ENCODE results near the gene EIF2D. TPM values are rescaled to one million over a fixed set of nuclear protein-coding genes. Genes with fewer than 3 reads are reported as not detected.
A peak's percentile ranks its signal among the peaks of the same experiment; 100 is the strongest.

EIF2D gene
- total and polyA plus RNA-seq, 7 donors = 27.0 to 59.6 (median 43.3) TPM

DNA sequence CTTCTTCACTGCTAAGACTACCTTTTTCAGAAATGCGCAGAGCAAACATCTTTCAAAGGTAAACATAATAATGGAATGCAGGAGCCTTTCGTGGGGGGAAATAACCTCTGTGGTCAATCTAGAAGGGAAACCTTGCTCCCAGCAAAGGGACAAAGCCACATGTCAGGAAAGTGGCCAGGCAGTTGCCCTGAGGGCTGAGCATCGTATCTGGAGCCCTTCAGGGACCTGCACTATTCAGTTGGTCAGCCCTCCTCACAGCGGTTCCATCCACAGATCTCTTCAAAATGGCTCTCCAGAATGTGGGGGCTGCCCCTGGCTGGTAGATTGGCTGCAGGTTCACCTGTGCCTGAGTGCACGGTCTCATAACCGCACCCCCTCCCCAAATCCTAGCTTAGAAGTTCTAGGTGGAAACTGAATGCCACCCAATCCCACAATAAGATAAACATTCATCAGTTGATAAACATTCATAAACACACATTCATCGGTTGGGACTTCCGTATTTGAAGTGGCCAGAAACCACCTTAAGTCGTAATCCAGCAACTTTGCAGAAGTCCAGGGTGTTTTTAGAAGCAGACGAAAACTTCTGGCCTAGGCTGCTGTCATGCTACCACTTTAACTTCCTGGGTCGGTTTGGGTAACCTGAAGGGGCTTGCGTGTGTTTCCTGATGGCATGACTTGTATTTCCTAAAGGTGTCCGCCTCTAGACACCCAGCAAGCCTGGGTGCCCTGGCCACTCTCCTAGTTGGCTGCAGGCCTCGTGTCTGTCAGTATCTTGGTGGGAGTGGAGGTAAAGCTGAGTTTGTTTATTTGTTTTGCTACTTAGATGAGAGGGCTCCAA lies 54.4 kb downstream of the EIF2D start:
- Histone ChIP-seq H3K9me3 (no peaks in the 10 kb centered on the region), H3K4me1 (peaks cover 0 to 47% (median 32%) of the 10 kb centered on the region in 4 donors), H3K36me3 (no peaks in the 10 kb centered on the region), H3K27me3 (no peaks in the 10 kb centered on the region), H3K4me3 (peak overlapping the region; percentile 28 to 65 (median 55)), H3K27ac (peak overlapping the region; percentile 56 to 78 (median 68))
- no peak for DNase-seq
- intact Hi-C loops (cut with DNase I) = no loop called here
- WGBS, 2 donors = 27 to 28% methylated on average over 14 of the region's 14 CpGs
- TF ChIP-seq POLR2A (IDR thresholded peaks at IDR 0.05) = no peak
- TF ChIP-seq EP300 (IDR thresholded peaks at IDR 0.05) = no peak
- TF ChIP-seq POLR2AphosphoS5 (IDR thresholded peaks at IDR 0.05) = no peak
- TF ChIP-seq, protein P1, sequence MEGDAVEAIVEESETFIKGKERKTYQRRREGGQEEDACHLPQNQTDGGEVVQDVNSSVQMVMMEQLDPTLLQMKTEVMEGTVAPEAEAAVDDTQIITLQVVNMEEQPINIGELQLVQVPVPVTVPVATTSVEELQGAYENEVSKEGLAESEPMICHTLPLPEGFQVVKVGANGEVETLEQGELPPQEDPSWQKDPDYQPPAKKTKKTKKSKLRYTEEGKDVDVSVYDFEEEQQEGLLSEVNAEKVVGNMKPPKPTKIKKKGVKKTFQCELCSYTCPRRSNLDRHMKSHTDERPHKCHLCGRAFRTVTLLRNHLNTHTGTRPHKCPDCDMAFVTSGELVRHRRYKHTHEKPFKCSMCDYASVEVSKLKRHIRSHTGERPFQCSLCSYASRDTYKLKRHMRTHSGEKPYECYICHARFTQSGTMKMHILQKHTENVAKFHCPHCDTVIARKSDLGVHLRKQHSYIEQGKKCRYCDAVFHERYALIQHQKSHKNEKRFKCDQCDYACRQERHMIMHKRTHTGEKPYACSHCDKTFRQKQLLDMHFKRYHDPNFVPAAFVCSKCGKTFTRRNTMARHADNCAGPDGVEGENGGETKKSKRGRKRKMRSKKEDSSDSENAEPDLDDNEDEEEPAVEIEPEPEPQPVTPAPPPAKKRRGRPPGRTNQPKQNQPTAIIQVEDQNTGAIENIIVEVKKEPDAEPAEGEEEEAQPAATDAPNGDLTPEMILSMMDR (IDR thresholded peaks at IDR 0.05) = no peak

DNA sequence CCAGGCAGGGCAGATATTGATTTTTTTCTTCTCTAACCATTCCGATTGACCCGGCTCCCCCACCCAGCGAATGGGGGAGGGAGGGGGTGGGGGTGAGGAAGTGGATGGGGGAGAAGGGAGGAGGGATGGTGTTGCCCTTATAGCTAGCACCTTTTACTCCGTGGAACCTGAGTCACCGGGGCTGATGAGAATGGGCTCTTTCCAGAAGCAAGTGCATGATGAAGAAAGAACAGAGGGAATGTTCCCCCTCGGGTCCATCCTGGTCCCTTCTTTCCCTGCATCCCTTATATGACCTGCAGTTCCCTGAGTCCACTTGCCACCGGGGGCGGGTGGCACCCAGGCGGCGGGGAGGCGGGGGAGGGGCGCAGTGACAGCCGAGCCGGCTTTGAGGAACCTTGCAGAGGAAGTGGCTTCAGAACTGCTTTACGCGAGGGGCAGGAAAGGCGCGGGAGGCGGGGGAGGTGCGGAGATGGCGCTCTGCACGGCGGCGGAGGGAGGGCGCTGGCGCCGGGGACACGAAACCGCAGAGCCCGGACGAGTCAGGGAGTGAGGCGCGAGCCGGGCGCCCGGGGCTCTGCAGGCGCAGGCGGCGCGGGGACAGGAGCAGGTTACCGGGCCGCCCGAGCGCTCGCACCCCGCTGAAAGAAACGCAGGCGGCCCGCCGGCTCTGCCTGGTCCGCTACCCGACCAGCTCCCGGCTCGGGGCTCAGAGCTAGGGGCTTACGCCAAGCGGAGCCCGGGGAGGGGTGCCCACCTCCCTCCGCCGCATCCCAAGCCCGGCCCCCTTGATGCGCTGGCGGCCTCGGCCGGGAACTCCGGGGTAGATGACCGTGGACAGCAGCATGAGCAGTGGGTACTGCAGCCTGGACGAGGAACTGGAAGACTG lies 55.3 kb downstream of the EIF2D start:
- H3K4me3 ChIP-seq = peak overlapping the region; percentile 28 to 65 (median 55)
- H3K27ac ChIP-seq = peak overlapping the region; percentile 56 to 78 (median 68)
- WGBS, 2 donors = 1% methylated on average over 67 of the region's 67 CpGs
- H3K36me3 ChIP-seq = no peaks in the 10 kb centered on the region
- peak; percentile 85 for DNase-seq
- no peaks in the 10 kb centered on the region for H3K9me3 ChIP-seq
- no peaks in the 10 kb centered on the region for H3K27me3 ChIP-seq
- H3K4me1 ChIP-seq = peaks cover 0 to 47% (median 32%) of the 10 kb centered on the region in 4 donors
- intact Hi-C loops (cut with DNase I) = no loop called here
- TF ChIP-seq EP300 (IDR thresholded peaks at IDR 0.05) (no peak), POLR2AphosphoS5 (IDR thresholded peaks at IDR 0.05) (peak in 3 of 4 donors; percentile 31 to 53 (median 41)), POLR2A (IDR thresholded peaks at IDR 0.05) (peak in 1 of 2 donors; percentile 15)

DNA sequence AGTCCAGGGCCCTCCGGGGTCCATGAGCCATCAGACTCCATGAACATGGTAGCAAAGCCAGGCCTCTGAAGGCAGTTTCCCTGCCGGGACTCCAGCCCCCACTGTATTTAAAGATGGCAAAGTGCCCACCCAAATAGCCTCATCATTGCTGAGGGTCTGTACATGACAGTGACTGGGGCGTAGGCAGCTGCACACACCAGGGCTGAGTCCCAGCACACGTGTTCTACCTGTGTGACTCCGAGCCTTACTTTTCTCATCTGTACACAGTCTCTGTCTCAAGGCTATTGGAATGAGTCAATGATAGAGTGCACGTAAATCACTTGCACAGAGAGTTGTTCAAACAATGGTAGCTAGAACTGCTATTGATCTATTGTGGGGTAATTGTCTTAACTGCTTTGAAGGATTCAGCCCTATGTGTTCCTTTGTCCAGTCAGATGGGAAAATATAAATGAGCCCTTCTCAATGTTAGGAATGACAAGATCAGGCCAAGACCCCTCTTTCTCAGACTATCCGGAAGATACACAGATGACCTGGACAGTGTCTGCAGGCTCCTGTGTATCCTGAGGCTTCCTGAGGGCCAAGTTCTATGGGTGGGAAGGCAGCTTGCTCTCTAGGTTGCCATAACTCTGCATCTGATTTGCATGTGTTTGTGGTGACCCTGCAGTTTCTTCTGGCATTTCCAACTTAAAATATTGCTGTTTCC lies 56.1 kb downstream of the EIF2D start:
- WGBS, 2 donors = 67 to 81% methylated on average over 7 of the region's 7 CpGs
- no peak for DNase-seq
- H3K4me3 ChIP-seq = peak overlapping the region in 1 of 4 donors; percentile 65
- H3K36me3 ChIP-seq = no peaks in the 10 kb centered on the region
- intact Hi-C loops (cut with DNase I) = no loop called here
- H3K4me1 ChIP-seq = peaks cover 0 to 47% (median 32%) of the 10 kb centered on the region in 4 donors
- TF ChIP-seq, protein P1 (IDR thresholded peaks at IDR 0.05) = no peak
- TF ChIP-seq POLR2AphosphoS5 (IDR thresholded peaks at IDR 0.05) (no peak), POLR2A (IDR thresholded peaks at IDR 0.05) (no peak), EP300 (IDR thresholded peaks at IDR 0.05) (no peak)
- no peaks in the 10 kb centered on the region for H3K27me3 ChIP-seq
- no peaks in the 10 kb centered on the region for H3K9me3 ChIP-seq
- H3K27ac ChIP-seq = peak overlapping the region; percentile 56 to 78 (median 68)

DNA sequence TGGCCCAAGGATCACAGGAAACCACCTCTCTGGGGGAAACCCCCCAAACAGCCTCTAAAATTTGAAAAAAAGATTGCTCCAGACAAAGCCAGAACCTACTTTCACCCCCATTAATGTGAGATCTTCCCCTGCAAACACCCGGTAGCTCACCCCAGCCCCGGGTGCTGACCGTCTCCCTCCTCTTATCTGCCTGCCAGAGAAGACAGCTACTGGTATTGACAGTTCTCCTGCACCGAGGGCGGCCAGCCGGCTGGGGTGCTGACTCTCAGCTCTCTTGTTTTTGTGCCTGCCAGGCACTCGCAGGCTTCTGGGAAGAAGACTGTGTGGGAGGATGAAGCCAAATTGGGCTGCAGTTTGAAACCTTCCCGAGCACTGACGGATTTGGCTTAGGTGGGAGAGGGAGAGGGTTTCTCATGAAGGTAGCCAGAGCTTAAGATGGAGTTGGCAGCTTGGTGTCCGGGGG lies 56.8 kb downstream of the EIF2D start:
- H3K36me3 ChIP-seq = no peaks in the 10 kb centered on the region
- no peak for DNase-seq
- 62 to 84% methylated on average over 10 of the region's 10 CpGs for WGBS, 2 donors
- no peaks in the 10 kb centered on the region for H3K27me3 ChIP-seq
- peak overlapping the region in 3 of 4 donors; percentile 68 to 78 (median 69) for H3K27ac ChIP-seq
- H3K9me3 ChIP-seq = no peaks in the 10 kb centered on the region
- H3K4me1 ChIP-seq = peaks cover 0 to 47% (median 32%) of the 10 kb centered on the region in 4 donors
- H3K4me3 ChIP-seq = no peak overlapping the region
- intact Hi-C loops (cut with DNase I) = no loop called here
- TF ChIP-seq, protein P1 (IDR thresholded peaks at IDR 0.05) = no peak
